ENCODE results near the gene TMEFF2. TPM values are rescaled to one million over a fixed set of nuclear protein-coding genes. Genes with fewer than 3 reads are reported as not detected.

TMEFF2 gene
- total RNA-seq, 1 donor from 2014 or later, result 0.41 TPM

GRCh38 chr2:191983186-191983585 lies 211.5 kb downstream of the TMEFF2 start:
- FAIRE-seq (no peak), DNase-seq (ENCODE audit: low read depth) (no peak)
- Histone ChIP-seq H3K27ac (ENCODE audit: low read depth, low read length) (no peak overlapping the region), H3K36me3 (ENCODE audit: insufficient read depth, low read length) (no peaks in the 10 kb centered on the region), H3K79me2 (ENCODE audit: insufficient read depth, low read length) (no peaks in the 10 kb centered on the region), H3K4me2 (ENCODE audit: low read length) (no peak overlapping the region), H3K4me3 (ENCODE audit: insufficient read depth, low read depth, low read length) (no peak overlapping the region), H3K9me3 (ENCODE audit: insufficient read depth, low read depth, low read length) (no peaks in the 10 kb centered on the region), H4K20me1 (ENCODE audit: insufficient read depth, low read length) (no peaks in the 10 kb centered on the region), H3K4me1 (ENCODE audit: insufficient read depth, low read length) (no peaks in the 10 kb centered on the region), H3K27me3 (ENCODE audit: insufficient read depth, low read length) (no peaks in the 10 kb centered on the region), H3K9ac (ENCODE audit: low read length) (no peak overlapping the region), H2AFZ (ENCODE audit: low read depth, low read length) (no peak overlapping the region)
- Mint-ChIP-seq H3K4me1 (ENCODE audit: low read depth, unreplicated experiment) (no peaks in the 10 kb centered on the region), H3K36me3 (ENCODE audit: low read depth, unreplicated experiment) (no peaks in the 10 kb centered on the region), H3K27ac (ENCODE audit: unreplicated experiment) (no peak overlapping the region), H3K4me3 (ENCODE audit: unreplicated experiment) (no peak overlapping the region), H3K9me3 (ENCODE audit: unreplicated experiment) (no peaks in the 10 kb centered on the region), H3K27me3 (ENCODE audit: low read depth, unreplicated experiment) (no peaks in the 10 kb centered on the region)
- TF ChIP-seq EZH2 (IDR thresholded peaks at IDR 0.05; ENCODE audit: insufficient read depth, low read length) (no peak), CTCF (IDR thresholded peaks at IDR 0.05; ENCODE audit: insufficient read depth, low read depth, low read length) (no peak)

- no peak overlapping the region for H3K27ac Mint-ChIP-seq (ENCODE audit: unreplicated experiment)
- H3K9me3 ChIP-seq (ENCODE audit: insufficient read depth, low read depth, low read length), result no peaks in the 10 kb centered on the region
- H3K4me3 ChIP-seq (ENCODE audit: insufficient read depth, low read depth, low read length), result no peak overlapping the region
Observed at GRCh38 chr2:191981706-191982105, 213.0 kb downstream of the TMEFF2 start.

More at GRCh38 chr2:191981706-191982105, 213.0 kb downstream of the TMEFF2 start:
- Histone ChIP-seq H3K4me1 (ENCODE audit: insufficient read depth, low read length) (peaks cover 4% of the 10 kb centered on the region), H3K36me3 (ENCODE audit: insufficient read depth, low read length) (no peaks in the 10 kb centered on the region), H3K27ac (ENCODE audit: low read depth, low read length) (no peak overlapping the region), H3K4me2 (ENCODE audit: low read length) (no peak overlapping the region), H4K20me1 (ENCODE audit: insufficient read depth, low read length) (no peaks in the 10 kb centered on the region), H3K79me2 (ENCODE audit: insufficient read depth, low read length) (no peaks in the 10 kb centered on the region), H2AFZ (ENCODE audit: low read depth, low read length) (no peak overlapping the region), H3K9ac (ENCODE audit: low read length) (no peak overlapping the region), H3K27me3 (ENCODE audit: insufficient read depth, low read length) (no peaks in the 10 kb centered on the region)
- Mint-ChIP-seq H3K36me3 (ENCODE audit: low read depth, unreplicated experiment) (no peaks in the 10 kb centered on the region), H3K27me3 (ENCODE audit: low read depth, unreplicated experiment) (no peaks in the 10 kb centered on the region), H3K4me1 (ENCODE audit: low read depth, unreplicated experiment) (no peaks in the 10 kb centered on the region), H3K4me3 (ENCODE audit: unreplicated experiment) (no peak overlapping the region), H3K9me3 (ENCODE audit: unreplicated experiment) (no peaks in the 10 kb centered on the region)
- no peak for TF ChIP-seq EZH2 (IDR thresholded peaks at IDR 0.05; ENCODE audit: insufficient read depth, low read length)
- no peak for TF ChIP-seq CTCF (IDR thresholded peaks at IDR 0.05; ENCODE audit: insufficient read depth, low read depth, low read length)
- FAIRE-seq (no peak), DNase-seq (ENCODE audit: low read depth) (no peak)
